ENCODE data around the gene CACNG4.

DNA sequence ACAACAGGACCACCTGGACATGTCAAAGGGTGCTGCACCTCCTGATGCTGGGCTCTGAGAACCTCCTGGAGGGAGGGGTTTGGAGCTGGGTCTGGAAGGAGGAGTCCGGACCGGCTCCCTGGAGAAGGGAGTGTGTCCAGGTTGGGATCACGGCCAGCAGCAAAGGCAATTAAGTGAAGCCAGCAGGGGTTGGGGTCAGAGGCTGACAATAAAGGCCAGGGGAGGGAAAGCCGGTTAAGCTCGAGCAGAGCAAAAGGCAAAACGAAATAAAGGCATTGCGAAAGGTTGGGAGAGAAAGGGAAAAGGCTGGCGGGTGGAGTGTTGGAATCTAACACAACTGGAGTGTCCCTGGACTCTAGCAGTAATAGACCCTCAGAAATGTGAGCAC, 992 bp upstream of the CACNG4 start:
- TF ChIP-seq, protein P1, sequence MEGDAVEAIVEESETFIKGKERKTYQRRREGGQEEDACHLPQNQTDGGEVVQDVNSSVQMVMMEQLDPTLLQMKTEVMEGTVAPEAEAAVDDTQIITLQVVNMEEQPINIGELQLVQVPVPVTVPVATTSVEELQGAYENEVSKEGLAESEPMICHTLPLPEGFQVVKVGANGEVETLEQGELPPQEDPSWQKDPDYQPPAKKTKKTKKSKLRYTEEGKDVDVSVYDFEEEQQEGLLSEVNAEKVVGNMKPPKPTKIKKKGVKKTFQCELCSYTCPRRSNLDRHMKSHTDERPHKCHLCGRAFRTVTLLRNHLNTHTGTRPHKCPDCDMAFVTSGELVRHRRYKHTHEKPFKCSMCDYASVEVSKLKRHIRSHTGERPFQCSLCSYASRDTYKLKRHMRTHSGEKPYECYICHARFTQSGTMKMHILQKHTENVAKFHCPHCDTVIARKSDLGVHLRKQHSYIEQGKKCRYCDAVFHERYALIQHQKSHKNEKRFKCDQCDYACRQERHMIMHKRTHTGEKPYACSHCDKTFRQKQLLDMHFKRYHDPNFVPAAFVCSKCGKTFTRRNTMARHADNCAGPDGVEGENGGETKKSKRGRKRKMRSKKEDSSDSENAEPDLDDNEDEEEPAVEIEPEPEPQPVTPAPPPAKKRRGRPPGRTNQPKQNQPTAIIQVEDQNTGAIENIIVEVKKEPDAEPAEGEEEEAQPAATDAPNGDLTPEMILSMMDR (IDR thresholded peaks at IDR 0.05; ENCODE audit: low read depth, low read length, poor library complexity, severe bottlenecking), result no peak
- no peak for TF ChIP-seq EZH2phosphoT487 (IDR thresholded peaks at IDR 0.05; ENCODE audit: borderline replicate concordance, low read length)
